ENCODE data around the gene OGT.
"Not testable (repeated sequence)": the region's sequence is repeated elsewhere in the genome, so short reads cannot be mapped to it uniquely, and the experiment has no call there.

OGT gene

DNA sequence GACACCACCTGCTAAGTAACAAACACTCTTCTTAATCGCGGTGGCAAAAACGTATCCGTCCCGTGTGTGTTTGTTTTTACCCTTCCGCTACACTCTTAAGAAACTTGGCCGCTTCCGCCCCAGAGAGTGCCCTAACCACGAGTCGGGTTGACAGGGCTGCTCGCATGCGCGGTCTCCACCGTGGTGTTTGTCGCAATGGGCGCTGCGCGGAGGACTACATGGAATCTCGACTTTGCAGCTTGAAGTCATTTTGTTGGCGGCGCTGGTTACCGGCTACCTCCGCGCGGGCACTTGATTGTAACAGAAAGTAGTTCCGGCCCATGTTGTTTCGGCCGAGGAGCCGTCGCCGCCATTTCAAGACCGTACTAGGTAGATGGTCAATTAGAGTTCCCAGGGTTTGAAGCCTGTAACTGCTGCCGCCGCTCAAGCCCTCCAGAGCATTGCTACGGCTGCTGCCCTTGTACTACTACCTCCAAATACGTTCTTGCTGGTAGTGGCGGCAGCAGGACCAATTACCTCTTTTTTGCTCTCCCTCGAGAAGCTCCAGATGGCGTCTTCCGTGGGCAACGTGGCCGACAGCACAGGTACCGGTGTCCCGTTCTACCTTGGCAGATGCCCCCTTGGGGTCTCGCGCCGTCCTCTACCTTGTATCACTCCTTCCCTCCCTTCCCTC is at the start of gene OGT:
OGT (plus strand) TSS at position 352 of the 673 bp plus-strand sequence; CDS start at position 548, 196 bp downstream.
- peak; percentile 75 to 88 for DNase-seq

- DNase-seq = no peak
These were observed 45.1 kb upstream of the OGT start for GRCh38 chrX:71487814-71488213.

- no peak for DNase-seq
These were observed 43.4 kb upstream of the OGT start for GRCh38 chrX:71489540-71489939.

DNA sequence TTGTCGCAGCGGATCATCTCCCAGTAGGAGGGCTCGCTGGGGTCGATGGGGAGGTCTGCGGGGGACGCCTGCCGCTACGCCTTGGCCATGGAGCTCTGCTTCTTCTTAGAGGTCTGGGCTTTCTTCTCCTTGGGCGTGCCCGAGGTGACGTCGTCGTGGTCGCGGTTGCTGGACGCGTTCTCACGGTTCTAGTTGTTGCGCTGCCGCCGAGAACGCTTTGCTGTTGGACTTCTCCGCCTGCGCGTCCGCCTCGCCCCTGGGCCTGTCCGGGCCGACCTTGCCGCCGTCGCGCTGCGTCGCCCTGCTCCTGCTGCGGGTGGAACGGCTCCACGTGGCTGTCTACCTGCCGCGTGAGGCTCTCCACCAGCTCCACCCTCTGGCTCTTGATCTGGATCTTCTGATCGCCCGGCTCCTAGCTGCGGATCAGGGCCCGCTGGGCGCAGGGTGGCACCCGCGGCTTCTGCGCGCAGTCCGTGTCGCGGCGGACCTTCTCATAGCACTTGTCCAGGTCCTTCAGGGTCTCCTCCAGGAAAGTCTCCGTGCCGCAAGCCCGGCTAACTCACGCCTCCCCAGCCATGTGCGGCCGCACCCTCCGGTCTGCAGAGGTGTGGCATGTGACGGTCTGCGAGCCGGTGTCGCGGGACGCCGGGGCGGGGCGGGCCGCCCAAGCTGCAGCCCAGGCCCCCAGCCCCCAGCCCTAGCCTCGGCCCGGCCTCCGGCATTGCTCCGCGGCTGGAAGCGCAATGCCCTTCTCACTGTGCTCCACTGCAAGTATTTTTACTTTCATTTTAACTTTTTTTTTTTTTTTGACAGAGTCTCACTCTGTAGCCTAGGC is 40.5 kb upstream of the OGT start:
- no peak for DNase-seq

GRCh38 chrX:71493111-71493613 is 39.7 kb upstream of the OGT start:
- DNase-seq = no peak

- not testable (repeated sequence) for DNase-seq
These were observed 36.9 kb upstream of the OGT start for GRCh38 chrX:71495979-71496378.

DNA sequence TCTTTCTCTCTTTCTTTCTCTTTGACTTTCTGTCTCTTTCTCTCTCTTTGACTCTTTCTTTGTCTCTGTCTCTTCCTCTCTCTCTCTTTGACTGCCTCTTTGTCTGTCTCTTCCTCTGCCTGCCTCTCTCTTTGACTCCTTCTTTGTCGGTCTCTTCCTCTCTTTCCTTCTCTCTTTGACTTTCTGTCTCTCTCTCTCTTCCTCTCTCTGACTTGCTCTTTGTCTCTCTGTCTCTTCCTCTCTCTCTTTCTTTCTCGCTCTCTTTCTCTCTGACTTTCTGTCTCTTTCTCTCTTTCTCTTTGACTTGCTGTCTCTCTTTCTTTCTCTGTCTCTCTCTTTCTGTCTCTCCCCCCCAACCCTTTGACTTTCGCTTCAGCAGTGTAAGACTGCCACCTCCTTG is 36.4 kb upstream of the OGT start:
- no peak for DNase-seq

- not testable (repeated sequence) for DNase-seq
These were observed 30.8 kb upstream of the OGT start for GRCh38 chrX:71502080-71502479.

DNA sequence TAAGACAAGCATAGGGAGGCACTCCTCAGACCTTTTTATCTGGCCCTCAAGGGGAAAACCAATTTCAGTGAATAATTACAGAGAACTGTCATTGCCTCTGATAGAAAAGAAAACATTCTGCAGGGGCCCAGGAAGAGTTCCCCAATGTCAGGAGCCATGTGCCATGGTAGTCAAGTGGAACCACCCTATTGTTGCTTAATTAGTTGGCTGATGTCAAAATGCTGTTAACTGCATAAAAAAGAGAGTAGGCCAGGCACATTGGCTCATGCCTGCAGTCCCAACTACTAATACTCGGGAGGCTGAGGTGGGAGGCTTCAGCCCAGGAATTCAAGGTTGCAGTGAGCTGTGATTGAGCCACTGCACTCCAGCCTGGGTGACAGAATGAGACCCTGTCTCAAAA is 28.6 kb upstream of the OGT start:
- DNase-seq = no peak

DNA sequence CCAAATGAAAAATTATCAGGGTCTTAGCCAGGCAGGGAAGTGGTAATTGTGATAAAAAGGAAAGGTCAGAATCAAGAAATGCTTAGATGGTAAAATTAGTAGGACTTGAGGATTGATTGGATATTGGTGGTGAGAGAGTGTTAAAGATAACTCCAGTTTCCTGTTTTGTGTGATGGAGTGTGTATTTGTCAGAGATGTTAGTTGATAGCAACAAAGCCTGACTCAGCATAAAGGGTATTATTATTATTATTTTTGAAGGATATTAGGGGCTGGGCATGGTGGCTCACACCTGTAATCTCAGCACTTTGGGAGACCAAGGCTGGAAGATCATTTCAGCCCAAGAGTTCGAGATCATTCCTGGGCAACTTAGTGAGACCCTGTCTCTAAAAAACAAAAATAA is 23.6 kb upstream of the OGT start:
- no peak for DNase-seq

DNA sequence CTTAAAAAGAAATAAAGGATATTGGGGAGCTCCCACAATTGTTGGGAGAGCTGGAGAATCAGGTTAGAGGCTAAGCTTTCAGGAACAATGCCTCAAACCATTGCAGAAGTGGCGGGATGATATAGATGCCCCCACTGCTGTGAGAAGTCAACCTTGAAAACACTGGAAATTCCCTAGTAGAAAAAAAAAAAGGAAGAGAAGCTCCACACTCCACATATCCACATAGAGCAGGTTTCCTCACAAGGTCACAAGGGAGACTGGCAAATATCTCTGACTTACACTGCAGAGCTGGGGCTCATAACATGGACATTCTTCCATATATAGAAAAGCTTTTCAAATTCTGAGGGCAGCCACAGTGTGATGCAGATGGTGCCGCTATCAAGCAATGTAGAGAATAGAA is 22.7 kb upstream of the OGT start:
- DNase-seq = no peak

GRCh38 chrX:71513731-71514130 is 19.2 kb upstream of the OGT start:
- DNase-seq = not testable (repeated sequence)

DNA sequence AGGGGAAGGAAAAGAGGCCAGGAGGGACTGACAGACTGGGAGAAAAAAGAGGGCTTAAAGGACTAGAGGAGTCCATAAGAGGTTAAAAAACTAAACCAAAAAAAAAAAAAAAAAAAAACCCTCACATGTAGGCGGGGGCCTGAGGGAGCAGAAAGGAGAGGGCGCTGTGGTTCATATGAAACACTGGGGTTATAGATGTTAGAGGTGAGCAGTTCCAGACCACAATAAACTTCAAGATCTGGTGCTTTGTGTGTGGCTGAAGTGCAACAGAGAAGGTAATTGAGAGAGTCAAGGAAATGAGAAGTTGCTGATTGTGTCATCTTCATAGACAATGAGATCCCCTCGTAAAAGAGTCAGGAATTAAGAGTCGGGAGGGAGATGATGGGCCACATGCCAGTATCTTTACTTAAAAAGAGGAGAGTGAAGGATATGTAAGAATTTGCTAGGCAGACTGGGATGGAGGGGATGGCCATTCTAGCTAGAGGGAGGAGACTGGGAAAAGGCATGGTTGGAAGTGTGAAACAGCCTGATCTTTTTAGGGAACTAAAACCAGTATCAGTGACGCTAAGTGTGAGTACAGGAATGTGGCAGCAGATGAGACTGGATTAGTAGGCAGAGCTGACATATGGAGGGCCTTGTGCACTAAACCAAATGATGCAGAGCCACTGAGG is 18.4 kb upstream of the OGT start:
- DNase-seq = no peak

GRCh38 chrX:71515038-71515396 is 17.9 kb upstream of the OGT start:
- no peak for DNase-seq

- no peak for DNase-seq
These were observed 7.6 kb upstream of the OGT start for GRCh38 chrX:71525316-71525715.

- DNase-seq = peak in 1 of 2 experiments; percentile 6
These were observed 689 bp upstream of the OGT start for GRCh38 chrX:71532078-71532752.

DNA sequence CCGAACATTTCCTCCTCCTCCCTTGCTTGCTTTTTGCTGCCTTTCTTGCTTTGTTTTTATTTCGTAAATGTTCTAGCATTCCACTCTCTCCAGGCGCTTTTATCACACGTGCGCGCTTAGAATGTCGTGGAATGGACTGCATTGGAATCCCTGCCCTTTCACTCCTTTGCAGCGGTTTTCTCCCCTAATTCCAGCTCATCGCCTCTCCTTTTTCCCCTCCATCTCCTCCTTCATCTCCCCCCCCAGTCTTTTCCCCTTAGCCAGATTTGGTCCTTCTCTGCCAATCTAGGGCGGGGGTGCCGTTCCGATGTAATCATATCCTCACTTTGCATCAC is 579 bp downstream of the OGT start:
- DNase-seq = no peak

DNA sequence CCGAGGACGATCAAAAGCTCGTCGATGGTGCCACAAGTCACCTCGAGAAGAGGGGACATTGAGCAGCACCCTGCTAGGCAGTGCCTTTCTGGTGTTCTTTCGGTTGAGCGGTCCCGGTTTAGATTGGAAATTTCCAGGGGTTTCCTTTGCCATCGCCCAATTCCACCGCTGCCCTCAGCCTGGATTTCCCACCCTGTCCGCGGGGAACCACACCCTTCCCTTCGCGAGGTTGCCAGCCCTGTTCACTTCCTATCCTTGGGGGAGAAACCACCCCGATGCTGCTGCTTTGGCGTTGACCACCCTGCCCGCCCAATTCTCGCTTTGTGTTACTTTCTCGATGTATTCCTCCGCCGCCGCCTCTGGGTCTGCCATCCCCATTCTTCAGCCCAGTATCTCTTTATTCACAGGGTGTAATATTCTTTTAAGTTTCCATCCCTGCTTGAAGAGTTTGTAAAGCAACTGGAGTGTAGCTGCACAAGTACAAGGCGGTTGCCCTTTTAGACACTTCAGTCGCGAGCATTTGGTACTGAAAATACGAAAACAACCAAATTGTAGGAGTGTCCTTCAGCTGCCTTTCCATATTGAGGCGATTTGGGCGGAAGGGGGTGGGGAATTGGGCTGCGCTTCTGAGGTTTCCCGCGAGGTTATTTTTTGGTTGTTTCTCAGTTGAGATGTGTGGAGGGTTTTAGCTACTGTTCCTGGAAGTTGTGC is 1.1 kb downstream of the OGT start:
- DNase-seq = peak; percentile 12 to 35

DNA sequence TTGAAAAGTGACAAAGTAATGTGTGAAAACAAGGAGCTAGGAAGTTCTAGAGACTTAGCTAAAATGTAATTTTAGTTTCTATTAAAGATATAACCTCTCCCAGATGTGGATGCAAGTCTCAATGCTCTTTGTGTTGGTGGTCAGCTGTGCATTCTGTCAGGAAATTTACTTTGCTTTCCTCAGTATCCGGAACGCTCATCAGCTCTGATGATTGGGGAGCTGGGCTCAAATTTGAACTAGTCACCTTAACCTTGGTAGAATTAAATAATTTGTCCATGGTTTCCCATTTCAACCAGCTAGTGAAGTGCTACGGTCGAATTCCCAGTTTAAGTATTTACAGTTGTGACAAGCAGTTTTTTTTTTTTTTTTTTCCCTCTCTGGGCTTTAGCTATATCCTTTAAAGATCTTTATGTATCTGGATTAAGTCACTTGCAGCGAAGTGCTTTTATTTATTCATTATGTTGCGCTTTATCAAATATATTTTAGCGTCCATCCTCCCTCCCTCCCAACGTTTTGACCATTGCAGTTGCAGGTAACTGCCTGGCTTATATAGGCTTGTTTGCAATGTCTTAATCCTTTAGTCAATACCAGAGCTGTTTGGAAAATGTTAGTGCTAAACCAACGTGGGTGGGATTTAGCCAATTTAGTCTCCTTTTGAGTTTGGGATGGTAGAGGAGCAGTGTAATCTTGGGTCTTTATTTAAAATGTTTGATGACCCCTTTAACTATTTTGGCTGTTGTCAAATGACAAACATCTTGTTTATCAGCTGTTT is 2.1 kb downstream of the OGT start:
- no peak for DNase-seq

DNA sequence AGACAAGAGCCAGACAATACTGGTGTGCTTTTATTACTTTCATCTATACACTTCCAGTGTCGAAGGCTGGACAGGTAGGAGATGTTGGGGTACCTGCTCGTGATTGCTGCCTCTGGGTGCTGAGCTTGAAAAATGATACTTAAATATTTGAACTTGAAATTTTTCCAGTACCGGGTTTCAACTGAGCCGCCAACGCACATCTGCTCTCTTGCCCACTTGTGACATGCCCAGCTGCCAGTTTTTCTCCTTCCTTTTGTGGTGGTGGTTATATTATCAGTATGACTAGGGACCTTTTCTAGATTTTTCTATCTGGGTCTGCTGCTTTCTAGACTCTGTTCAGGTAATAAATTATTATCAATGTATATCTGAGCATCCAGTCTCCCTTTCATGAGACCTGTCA is 3.4 kb downstream of the OGT start:
- no peak for DNase-seq

GRCh38 chrX:71537743-71538142 is 4.8 kb downstream of the OGT start:
- no peak for DNase-seq

- no peak for DNase-seq
These were observed 7.9 kb downstream of the OGT start for GRCh38 chrX:71540801-71541200.
